ENCODE data around the gene MTMR2. TPM values are rescaled to one million over a fixed set of nuclear protein-coding genes. Genes with fewer than 3 reads are reported as not detected.
"Not testable (repeated sequence)": the region's sequence is repeated elsewhere in the genome, so short reads cannot be mapped to it uniquely, and the experiment has no call there.

Gene MTMR2
- total RNA-seq, 1 donor from 2014 or later = 40.2 TPM

DNA sequence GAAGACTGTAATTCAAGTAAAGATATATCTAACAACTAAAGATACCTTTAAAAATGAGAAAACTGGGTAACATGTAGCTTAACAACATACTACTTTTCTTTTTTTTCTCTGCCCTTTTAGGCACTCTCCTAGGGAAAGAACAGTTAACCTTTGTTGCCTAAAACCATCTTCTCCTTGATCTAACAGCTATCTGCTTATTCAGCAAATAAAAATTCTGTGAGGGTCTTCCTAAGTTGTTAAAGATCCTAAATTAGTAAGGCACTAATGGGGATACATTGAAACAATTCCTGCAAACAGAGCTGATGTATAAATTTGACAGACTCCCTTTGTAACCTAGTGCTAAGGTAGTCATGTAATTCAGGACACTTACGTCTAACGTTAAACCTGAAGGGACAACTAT lies 39.1 kb downstream of the MTMR2 start:
- DNase-seq (ENCODE audit: low spot score) = no peak

DNA sequence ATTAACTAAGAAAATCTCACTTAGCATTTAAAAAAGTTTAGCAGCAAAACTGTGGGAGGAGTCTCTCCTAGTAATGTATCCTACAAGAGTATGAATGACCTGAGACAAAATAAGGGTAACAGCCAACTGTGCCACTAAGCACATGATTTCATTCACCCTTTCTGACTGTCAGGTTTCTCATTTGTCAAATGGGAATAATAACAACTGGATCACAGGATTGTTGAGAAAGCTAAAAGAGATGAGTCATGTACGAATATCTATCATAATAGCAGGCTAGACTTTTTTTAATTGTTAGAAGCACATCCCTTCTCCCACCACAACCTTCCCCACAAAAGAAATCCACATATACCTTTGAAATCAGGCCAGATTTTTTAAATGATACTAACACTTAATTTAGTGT lies 39.5 kb downstream of the MTMR2 start:
- no peak for DNase-seq (ENCODE audit: low spot score)

DNA sequence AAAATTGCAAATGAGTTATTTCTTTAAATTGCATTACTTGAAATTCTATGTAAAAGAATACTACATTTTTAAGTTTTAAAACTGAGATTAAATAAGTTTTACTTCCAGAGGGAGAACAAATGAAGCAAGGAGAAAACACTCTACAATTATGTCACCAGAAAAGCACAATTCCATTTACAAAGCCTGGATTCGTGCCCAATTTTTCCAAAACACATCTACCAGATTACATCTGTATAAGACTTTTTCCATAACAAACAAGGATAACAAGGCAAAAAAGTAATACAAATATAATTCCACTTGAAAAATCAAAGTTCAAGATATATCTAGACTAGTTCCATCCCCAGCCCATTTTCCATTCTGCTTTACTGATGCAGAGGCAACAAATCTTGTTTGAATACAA lies 40.5 kb downstream of the MTMR2 start:
- no peak for DNase-seq (ENCODE audit: low spot score)

DNA sequence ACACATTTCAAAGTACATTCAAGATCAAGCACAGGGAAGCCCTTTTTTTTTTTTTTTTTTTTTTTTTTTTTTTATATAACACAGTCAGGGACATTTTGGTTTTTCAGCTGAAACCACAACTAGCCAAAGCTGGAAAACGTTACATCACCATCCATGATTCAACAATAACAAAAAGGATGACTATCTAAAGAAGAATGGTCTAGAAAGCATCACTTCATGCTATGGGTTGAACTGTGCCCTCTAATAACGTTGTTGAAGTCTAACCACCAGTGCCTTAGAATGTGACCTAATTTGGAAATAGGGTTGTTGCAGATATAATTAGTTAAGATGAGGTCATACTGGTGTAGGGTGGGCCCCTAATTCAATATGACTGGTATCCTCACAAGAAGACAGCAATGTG lies 46.6 kb downstream of the MTMR2 start:
- DNase-seq (ENCODE audit: low spot score) = no peak

DNA sequence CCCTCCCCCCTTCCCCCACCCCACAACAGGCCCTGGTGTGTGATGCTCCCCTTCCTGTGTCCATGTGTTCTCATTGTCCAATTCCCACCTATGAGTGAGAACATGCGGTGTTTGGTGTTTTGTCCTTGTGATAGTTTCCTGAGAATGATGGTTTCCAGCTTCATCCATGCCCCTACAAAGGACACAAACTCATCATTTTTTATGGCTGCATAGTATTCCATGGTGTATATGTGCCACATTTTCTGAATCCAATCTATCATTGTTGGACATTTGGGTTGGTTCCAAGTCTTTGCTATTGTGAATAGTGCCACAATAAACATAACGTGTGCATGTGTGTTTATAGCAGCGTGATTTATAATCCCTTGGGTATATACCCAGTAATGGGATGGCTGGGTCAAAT lies 53.0 kb downstream of the MTMR2 start:
- not testable (repeated sequence) for DNase-seq (ENCODE audit: low spot score)

DNA sequence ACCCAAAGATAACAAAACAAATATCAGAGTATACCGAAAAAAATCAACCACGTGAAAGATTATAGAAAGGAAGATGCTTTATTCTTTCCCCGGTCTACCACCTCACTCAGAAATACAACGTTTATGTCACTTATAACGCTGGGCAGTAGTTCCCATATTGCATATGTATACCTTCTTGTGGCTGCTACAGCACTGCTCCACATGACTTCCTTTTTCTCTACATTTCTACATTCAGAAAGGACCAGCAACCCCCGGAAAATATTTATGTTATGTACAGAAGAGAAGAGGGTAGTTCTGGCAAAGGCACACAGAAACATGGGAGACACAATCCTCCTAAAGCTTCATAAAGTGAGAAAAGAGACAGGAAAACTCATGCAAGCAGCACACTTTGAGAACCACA lies 56.8 kb downstream of the MTMR2 start:
- DNase-seq (ENCODE audit: low spot score) = no peak

DNA sequence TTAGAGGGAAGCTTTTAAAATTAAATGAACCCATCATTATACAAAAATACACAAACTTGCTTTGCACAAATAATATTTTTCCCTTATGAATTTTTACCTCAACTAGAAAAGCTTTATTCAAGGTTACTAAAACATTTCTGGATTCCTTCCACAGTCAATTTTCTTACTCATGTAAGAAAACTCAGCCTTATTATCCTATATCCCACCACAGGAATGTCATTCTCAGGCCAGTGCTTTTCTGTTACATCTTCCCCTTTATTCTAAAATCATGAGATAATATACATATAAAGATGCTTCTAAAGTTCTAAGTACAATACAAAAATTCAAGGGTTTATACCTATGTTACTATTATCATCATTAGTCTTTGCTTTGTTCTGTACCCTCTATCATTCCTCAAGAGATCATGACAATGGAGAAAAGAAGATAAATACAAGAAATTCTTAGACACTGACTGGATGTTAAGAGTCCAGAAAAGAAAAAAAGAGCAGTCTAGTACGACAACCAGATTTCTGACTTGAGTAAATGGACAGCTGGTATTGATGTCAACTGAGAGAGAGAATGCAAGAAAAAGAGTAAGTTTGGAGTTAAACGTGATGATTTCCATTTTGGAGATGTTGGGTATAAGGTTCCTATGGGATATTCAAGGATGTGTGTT lies 60.3 kb downstream of the MTMR2 start:
- DNase-seq (ENCODE audit: low spot score) = no peak

DNA sequence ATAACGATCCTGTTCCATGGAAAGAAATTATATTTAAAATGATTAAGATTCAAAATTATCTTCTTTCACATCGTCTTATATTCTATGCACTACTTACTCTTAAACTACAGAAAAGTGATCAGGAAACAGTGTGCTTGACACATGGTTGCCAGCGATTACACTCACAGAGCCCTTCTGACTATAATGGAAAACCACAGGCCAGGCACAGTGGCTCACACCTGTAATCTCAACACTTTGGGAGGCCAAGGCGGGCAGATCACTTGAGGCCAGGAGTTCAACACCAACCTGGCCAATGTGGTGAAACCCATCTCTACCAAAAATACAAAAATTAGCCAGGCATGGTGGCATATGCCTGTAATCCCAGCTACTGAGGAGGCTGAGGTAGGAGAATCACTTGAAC lies 63.9 kb downstream of the MTMR2 start:
- not testable (repeated sequence) for DNase-seq (ENCODE audit: low spot score)

DNA sequence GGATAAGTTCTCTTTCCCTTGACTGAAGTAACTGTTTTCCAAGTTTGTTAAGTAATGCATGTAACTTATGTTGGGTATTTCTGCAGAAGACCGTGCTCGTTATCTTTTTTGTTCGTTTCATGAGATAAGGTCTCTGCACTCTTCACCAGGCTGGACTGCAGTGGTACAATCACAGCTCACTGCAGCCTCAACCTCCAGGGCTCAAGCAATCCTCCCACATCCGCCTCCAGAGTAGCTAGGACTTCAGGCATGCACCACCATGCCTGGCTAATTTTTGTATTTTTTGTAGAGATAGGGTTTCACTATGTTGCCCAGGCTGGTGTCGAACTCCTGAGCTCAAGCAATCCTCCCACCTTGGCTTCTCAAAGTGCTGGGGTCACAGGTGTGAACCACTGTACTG lies 69.5 kb downstream of the MTMR2 start:
- not testable (repeated sequence) for DNase-seq (ENCODE audit: low spot score)

DNA sequence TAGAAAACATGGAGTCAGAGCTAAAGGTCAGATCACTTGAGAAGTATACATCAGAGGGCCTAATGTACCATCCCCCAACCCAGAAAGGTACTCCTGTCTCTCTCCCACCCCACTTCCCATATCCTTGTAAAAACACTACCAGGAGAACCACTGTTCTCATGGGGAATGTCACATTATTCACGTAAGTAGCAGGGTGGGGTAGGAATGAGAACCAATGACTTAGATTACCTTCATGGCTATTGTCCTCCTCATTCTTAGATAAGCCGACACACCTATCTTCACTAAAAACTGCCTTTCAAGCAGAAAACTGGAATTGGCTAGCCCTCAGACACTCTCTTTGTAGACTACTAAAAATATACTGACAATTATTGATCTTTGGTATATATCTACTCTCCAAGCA lies 70.0 kb downstream of the MTMR2 start:
- DNase-seq (ENCODE audit: low spot score) = no peak

DNA sequence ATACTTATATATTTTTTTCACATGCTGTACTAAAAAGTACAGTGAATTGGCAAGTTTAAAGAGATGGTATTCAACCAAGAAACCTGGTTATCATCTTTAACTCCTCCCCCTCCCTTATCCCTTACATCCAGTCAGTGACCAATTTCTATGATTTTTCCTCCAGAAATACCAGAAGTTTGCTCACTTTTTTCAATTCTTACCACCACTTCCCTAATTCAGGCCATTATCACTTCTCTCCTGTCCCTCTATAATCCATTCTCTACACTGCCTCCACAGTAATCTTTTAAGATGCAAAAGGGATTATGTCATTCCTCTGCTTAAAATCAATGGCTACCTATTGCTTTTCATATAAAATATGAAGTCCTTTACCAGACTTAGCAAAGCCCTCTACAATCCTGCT lies 70.8 kb downstream of the MTMR2 start:
- no peak for DNase-seq (ENCODE audit: low spot score)

DNA sequence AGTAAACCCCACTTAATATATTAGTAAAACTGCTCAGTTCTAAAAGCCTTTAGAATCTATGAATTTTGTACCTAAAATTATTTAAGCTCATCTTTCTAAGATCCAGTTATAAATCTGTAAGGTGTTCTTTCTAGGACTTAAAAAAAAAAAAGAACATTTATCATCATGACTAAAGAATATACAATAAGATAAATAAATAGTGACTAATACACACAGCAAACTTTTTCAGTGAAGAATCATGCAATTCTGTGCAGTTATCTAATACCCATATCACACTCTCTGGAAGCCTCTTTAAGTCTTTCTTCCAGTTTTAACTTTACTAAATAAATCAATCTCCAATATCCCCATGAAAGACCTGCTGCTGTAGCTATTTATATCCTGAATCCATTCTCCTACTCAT lies 73.8 kb downstream of the MTMR2 start:
- DNase-seq (ENCODE audit: low spot score) = no peak

DNA sequence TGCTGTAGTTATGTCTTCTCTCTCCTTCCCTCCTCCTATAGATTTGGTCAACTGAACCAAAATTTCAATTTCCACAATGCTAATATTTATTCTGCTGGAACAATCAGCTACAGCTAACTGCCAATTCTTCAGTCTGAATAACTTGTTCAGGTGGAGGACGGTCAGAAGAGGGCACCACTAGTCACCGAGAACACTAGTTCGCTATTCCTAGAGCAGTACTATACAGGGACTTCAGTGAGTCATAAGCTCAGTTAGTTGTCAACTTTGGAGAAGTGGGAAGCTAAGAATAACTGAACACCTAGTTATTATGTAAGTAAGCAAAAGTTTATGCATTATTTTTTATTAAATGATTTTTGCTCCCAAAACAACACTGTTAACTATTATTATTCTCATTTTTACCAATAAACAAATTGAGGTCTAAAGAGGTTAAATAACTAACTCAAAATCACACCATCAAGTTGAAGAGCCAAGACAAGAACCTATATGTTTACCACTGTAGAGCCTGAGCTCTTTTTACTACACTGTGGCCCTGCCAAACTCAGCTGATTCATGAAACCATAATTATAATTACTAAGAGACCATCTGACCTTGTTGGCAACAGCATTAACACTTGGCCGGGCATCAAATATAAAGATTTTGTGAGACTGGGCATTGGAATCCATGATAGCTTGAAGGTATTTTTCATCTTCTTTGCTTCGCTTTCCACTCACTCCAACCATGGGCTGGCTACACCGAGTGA lies 74.7 kb downstream of the MTMR2 start:
- DNase-seq (ENCODE audit: low spot score) = peak; percentile 57

DNA sequence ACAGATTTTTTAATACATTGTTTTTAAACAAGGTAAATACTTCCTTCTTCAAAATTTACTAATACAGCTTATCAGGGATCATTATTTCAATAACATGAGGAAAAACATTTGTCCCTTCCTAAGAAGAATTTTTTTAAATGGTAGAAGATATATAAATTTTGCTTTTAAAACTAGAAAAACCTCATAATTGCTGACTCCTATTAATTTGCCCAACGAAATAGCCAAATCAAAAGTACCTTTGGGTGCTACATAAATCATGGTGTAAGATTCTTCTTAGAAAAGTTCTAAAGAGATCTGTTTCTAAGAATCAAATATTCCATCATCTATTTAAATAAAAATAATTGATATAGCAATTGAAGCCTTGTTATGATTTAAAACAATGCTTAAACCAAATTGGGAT lies 78.7 kb downstream of the MTMR2 start:
- DNase-seq (ENCODE audit: low spot score) = no peak

DNA sequence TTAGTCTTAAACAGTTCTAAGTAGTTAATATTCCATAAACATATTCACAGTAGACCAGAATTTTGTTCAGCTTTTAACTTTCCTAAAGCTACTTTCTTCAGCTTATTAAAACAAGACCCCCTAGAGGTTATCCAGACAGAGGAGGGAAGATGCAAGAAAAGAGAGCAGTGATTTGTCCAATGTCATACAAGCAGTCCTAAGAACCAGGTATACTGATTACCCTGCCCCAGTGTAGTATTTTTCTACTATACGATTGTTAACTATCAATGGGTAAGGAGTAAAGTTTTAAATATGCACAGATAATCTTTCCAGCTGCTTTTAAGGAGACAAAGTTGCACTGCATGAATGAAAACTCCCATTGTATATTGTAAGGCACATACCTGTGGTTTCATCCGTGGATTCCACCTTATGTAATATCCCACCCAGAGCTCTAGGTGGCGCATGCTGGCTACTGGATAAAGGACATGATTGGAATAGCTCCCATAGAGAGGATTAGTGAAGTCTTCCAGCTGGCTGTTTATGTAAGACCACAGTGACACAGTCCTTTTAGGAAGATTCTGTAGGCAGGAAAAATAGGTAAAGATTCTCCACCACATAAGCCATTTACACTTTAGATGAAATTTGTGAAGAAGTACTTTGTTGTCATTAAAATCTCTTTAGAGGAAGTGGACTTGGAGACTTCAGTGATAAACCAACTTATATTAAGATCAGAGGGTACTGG lies 88.0 kb downstream of the MTMR2 start:
- DNase-seq (ENCODE audit: low spot score) = peak; percentile 66

DNA sequence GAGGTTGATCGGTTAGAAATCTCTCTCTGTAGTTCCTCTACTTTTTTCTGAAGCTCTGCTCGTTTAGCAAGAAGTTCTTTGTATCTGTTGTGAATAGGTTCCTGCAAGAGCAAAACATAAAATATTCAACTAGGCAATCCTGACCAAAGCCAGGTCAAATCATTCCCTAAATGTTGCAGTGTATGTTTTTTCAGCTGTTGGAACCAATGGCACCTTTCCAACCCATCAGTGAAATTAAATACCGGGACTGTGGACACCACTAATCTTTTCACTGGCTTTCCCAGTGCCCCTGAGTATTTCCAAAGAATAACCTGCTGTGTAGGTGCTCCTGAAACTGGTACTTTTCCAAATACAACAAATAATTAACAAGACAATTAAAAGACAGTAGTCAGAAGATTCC lies 88.6 kb downstream of the MTMR2 start:
- DNase-seq (ENCODE audit: low spot score) = no peak

DNA sequence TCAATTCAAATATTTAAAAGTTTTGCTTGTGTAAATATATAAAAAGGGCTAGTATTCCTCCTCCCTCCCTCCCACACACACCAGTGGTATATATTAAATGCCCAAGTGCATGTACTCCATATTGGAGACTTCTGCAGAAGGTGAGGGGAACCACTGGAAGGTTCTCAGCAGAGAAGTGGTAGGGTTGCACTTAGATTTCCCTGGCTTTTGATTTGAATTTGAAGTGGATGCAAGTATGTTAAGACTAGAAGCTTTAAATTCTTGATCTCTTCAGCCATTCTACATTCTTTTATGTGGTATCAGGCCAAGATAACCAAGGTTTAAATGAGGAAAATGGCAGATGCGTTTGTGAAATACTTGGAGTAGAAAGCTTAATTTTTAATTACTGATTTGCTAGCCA lies 90.5 kb downstream of the MTMR2 start:
- no peak for DNase-seq (ENCODE audit: low spot score)

DNA sequence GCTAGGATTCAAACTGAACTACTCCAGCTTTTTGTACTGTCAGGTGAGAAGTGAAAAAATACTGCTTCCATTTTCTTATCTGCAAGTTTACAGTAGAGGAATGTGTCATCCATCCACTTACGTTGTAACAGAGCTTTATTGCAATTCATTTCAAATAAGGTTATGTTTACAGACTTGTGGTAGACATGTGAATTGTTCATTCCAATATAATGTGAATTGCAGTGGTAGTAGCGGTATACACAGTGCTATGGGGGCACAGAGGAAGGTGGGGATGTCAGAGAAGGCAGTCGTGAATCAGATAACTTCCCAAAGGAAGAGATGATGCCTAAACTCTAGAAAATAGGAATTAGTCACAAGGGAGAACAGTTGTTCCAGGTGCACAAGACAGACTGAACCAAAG lies 91.1 kb downstream of the MTMR2 start:
- no peak for DNase-seq (ENCODE audit: low spot score)

DNA sequence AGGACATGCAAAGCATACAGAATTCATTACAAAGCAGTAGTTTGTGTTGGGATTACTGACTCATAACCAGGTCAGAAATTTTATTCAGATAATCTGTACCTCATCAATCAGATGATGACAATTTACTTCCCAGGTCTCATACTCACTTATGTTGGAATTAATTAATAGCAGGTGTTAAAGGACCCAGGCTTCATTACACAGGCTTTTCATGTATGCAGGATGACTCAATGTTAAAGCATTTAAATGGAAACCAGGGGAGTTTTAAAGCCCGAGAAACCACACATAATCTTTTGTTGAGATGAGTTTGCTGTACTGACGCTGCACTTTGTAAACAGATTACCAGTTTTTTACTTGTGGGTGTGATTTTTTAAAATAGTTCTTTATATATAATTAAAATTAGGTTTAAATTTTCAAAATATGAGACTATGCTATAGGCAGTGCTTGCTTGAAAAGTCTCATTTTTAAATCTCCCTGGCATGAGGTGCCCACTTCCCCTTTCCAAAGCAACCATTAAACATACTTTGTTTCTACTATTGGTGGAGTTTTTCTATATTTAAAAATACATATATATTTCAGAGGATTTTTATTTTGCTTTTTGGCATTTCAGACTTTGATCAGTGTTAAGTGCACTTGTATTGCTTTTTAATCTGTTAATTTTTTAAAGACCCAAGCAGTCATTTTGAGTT lies 92.6 kb downstream of the MTMR2 start:
- DNase-seq (ENCODE audit: low spot score) = no peak

DNA sequence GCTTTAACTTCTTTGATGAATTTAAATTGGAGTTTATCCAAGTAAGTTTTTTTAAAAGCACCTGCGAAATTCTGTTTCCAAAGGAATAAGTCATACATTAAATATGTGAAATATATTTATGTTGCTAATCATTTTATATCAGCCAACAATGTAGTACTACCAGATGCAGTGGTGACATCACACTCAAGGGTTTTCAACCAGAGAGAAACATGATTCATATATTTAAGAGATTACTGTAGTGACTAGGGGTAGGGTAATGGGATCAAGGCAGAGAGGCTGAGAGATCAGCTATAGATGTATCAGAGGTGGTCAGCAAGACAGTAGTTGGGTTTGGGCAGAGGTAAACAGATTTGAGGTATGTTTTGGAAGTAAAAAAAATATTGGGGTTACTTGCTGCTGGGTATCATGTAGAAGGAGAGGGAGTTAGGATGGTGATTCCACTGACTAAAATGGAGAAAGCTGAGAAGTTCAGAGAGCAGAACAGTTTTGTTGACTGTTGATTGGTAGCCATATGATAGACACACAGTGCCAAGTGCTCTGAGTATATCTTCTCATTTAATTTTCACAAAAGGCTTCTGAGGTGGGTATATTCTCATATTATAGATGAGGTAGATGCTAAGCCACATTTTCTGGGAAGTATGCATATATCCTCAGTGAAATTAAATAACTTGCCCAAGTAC lies 94.2 kb downstream of the MTMR2 start:
- no peak for DNase-seq (ENCODE audit: low spot score)

DNA sequence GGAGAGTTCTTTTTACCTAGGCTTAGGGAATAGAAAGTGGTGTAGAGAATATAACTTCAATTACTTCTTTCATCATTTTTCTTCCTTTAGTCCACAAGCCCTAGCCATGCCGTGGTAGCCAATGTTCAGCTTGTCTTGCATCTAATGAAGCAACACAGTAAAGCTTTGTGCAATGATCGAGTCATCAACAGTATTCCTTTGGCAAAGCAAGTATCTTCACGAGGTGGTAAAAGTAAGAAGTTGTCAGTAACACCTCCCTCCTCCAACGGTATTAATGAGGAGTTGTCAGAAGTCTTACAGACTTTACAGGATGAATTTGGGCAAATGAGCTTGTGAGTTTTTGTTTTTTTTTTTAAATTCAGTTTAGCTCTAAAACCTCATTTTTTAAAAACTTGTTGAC lies 96.2 kb downstream of the MTMR2 start:
- DNase-seq (ENCODE audit: low spot score) = no peak

DNA sequence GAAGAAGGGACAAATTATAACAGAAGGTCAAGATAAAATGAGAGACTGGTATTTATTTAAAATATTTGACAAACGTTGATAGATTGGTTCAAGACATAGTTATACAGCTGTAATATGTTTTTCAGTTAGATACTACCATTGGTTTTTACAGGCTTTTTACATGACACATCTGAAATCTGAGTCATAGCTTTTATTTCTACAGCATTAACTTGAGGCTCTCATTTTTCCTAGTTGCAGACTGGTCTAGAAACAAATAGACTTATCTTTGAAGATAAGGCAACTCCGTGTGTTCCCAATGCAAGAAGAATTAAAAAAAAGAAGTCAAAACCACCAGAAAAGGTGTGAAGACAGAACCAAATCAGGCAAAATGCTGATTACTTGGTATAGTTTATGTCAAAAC lies 102.3 kb downstream of the MTMR2 start:
- DNase-seq (ENCODE audit: low spot score) = no peak

Measured in mucosa of gallbladder (tissue), 1 donor.